HepG2 (cell line): Measurements from ENCODE around the gene CBLC. TPM values are rescaled to one million over a fixed set of nuclear protein-coding genes. Genes with fewer than 3 reads are reported as not detected.

Experiments used
- AHR ChIP-seq: IDR thresholded peaks from 2 replicates; pipeline ENCODE4 v1.6.1; 2018; ENCODE audit warnings: missing genetic modification reagents, missing compliant biosample characterization
- CREB1 ChIP-seq, 2 experiments: fragments of 450-650 bp in 1 of 2; IDR thresholded peaks; 2 replicates each; pipeline ENCODE4 v1.6.1; 2016 to 2017; ENCODE audit warnings: control low read depth in 1 of 2, mild to moderate bottlenecking in 1 of 2, missing compliant biosample characterization in 1 of 2, missing genetic modification characterization in 1 of 2
- FOXA3 ChIP-seq: IDR thresholded peaks from 2 replicates; pipeline ENCODE4 v1.6.1; 2016; ENCODE audit warnings: missing genetic modification reagents, missing compliant biosample characterization
- KAT7 ChIP-seq: IDR thresholded peaks from 2 replicates; pipeline ENCODE4 v1.6.1; 2018; ENCODE audit warnings: borderline replicate concordance, missing compliant biosample characterization
- MED1 ChIP-seq: sonication (generic); formaldehyde crosslinking; IDR thresholded peaks from 2 replicates; pipeline ENCODE4 v1.4.0; 2020; ENCODE audit warnings: missing genetic modification reagents
- PRPF4 ChIP-seq: fragments of 200-400 bp; formaldehyde crosslinking; IDR thresholded peaks from 2 replicates; pipeline ENCODE4 v1.6.1; 2016; ENCODE audit warnings: low read length, low read depth; ENCODE audit not compliant: poor library complexity, severe bottlenecking
- TEAD3 ChIP-seq: optimal IDR thresholded peaks from 2 replicates; pipeline ENCODE3; 2016; ENCODE audit warnings: borderline replicate concordance
- TFAP4 ChIP-seq: sonication (generic); IDR thresholded peaks from 2 replicates; pipeline ENCODE4 v1.6.1; 2016; ENCODE audit warnings: low read depth, borderline replicate concordance
- ZBTB25 ChIP-seq: IDR thresholded peaks from 2 replicates; pipeline ENCODE4 v1.6.1; 2018; ENCODE audit warnings: missing genetic modification reagents
- ZBTB26 ChIP-seq: IDR thresholded peaks from 2 replicates; pipeline ENCODE4 v1.6.1; 2016; ENCODE audit warnings: missing compliant biosample characterization, missing genetic modification reagents, borderline replicate concordance
- ZNF20 ChIP-seq: sonication (generic); formaldehyde crosslinking; IDR thresholded peaks from 2 replicates; pipeline ENCODE4 v1.4.0; 2020; ENCODE audit warnings: mild to moderate bottlenecking, moderate library complexity, missing genetic modification reagents
- ZNF574 ChIP-seq: sonication (generic); formaldehyde crosslinking; IDR thresholded peaks from 2 replicates; pipeline ENCODE4 v1.4.0; 2020; ENCODE audit warnings: missing genetic modification reagents
- ZNF646 ChIP-seq: sonication (generic); formaldehyde crosslinking; IDR thresholded peaks from 2 replicates; pipeline ENCODE4 v1.9.0; 2021; ENCODE audit warnings: mild to moderate bottlenecking, missing genetic modification reagents
- ZNF678 ChIP-seq: sonication (generic); formaldehyde crosslinking; IDR thresholded peaks from 2 replicates; pipeline ENCODE4 v1.4.0; 2020; ENCODE audit warnings: mild to moderate bottlenecking, missing genetic modification reagents
- polyA plus RNA-seq, 8 experiments: library from polyadenylated mRNA; depleted of rRNA in 3 of 8; stranded (reverse) in 7 of 8; unstranded in 1 of 8; fragments of >200 nt; fragmentation: Illumina TruSeq in 4 of 8; extraction: Trizol in 4 of 8; gene quantifications; 2 replicates each; pipeline versions ENCODE4 v1.2.1 to v1.2.3, GENCODE V29; 2011 to 2016; ENCODE audit warnings: low read depth in 4 of 8, missing spikeins in 1 of 8, mixed read lengths in 1 of 8; ENCODE audit not compliant: insufficient read depth in 1 of 8
- total RNA-seq, 5 experiments: library from RNA; depleted of rRNA; stranded (reverse); fragments of >200 nt; fragmentation: Illumina TruSeq; extraction: Trizol; gene quantifications; 2 replicates each; pipeline ENCODE4 v1.2.3, GENCODE V29; 2016; ENCODE audit warnings: low read depth in 1 of 5

CBLC gene
- total and polyA plus RNA-seq, 2 of the 13 experiments (the other 11 are each of a cell fraction or from before 2014, with no cell fraction given): 1.8 to 2.6 TPM

GRCh38 chr19:44800461-44800860 lies 22.8 kb downstream of the CBLC start (continued):
- TF ChIP-seq ZBTB26 (CRISPR knock-in tag): 0 out of 2 replicates have a peak, but pooled peaks have one; percentile 25
- peak; percentile 41 for TF ChIP-seq TEAD3 (CRISPR knock-in tag)
- no peak for TF ChIP-seq CREB1 (IDR thresholded peaks at IDR 0.05)
- TF ChIP-seq CREB1 (CRISPR knock-in tag; IDR thresholded peaks at IDR 0.05): no peak
- no peak for TF ChIP-seq ZNF20
- peak; percentile 32; the same call in 1 of the 2 replicates for TF ChIP-seq FOXA3
- peak; percentile 67 for TF ChIP-seq PRPF4
- peak; percentile 16; the same call in 1 of the 2 replicates for TF ChIP-seq TFAP4
- TF ChIP-seq ZNF678 (CRISPR knock-in tag): no peak
- peak; percentile 62; the same call in 1 of the 2 replicates for TF ChIP-seq ZNF574 (CRISPR knock-in tag)
- 0 out of 2 replicates have a peak, but pooled peaks have one; percentile 39 for TF ChIP-seq AHR
- TF ChIP-seq ZNF646 (CRISPR knock-in tag): no peak
- TF ChIP-seq MED1 (CRISPR knock-in tag): peak; percentile 53
- TF ChIP-seq ZBTB25: 0 out of 2 replicates have a peak, but pooled peaks have one; percentile 36
- no peak for TF ChIP-seq KAT7 (CRISPR knock-in tag)
